GM21360 (cell line): ENCODE results near the gene CNTNAP1.
"Not testable (repeated sequence)": the region's sequence is repeated elsewhere in the genome, so short reads cannot be mapped to it uniquely, and the experiment has no call there.

Source experiments
- ATAC-seq: cut with Tn5 transposase; IDR thresholded peaks from one replicate; pipeline ENCODE4 v1.9.1; 2021; ENCODE audit warnings: mild to moderate bottlenecking, moderate library complexity; ENCODE audit not compliant: unreplicated experiment

CNTNAP1 gene

DNA sequence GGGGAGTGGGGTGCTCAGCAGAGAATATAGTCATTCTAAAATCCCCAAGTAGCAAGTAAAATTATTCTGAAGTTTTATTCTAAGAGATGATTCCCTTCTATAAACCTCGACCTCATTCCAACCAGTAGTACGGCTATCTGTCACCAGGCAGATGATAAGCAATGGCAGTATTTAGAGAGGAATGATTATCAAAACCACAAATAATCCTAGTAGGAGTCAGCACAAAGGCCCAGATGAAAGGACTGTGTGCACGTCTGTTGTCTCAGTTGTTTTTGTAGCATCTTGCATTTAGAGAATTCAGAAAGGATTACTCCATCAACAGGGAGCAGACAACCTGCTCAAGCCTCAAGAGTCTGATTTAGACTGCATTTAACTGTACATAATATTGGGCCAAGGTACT, 41.3 kb downstream of the CNTNAP1 start:
- ATAC-seq = no peak

DNA sequence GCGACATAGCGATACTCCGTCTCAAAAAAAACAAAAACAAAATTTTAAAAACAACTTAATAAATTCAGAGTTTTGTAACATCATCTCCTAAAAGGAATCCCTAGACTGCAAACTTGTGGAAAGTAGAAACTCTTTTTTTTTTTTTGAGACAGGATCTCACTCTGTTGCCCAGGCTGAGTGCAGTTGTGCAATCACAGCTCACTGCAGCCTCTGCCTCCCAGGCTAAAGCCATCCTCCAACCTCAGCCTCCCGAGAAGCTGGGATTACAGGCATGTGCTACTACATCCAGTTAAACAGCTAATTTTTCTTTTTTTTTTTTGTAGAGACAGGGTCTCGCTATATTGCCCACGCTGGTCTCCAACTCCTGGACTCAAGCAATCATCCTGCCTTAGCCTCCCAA, 42.8 kb downstream of the CNTNAP1 start:
- ATAC-seq = no peak

DNA sequence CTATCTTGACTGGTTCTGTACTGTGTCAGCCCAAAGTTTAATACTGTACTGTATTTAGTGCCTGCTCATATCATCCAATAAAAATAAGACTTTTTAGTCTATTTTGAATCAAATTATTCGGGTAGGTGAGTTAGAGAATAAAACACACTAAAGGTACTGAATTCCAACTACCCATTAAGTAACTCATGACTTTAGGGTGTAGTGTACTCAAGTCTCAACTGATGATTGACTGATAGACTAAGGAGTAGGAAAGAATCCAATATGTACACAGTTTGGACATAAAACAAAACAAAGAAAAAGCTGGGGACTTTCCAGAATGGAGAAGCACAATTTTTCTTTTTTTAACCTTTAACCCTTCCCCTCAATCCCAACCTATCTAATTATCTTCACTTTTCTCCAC, 58.4 kb downstream of the CNTNAP1 start:
- ATAC-seq = no peak

DNA sequence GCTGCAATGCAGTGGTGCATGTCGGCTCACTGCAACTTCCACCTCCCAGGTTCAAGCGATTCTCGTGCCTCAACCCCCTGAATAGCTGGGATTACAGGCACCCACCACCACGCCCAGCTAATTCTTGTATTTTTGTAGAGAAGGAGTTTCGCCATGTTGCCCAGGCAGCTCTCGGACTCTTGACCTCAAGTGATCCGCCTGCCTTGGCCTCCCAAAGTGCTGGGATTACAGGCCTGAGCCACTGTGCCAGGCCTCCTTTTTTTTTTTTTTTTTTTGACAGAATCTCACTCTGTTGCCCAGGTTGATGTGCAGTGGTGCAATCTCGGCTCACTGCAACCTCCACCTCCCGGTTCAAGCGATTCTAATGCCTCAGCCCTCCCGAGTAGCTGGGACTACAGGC, 60.6 kb downstream of the CNTNAP1 start:
- not testable (repeated sequence) for ATAC-seq

DNA sequence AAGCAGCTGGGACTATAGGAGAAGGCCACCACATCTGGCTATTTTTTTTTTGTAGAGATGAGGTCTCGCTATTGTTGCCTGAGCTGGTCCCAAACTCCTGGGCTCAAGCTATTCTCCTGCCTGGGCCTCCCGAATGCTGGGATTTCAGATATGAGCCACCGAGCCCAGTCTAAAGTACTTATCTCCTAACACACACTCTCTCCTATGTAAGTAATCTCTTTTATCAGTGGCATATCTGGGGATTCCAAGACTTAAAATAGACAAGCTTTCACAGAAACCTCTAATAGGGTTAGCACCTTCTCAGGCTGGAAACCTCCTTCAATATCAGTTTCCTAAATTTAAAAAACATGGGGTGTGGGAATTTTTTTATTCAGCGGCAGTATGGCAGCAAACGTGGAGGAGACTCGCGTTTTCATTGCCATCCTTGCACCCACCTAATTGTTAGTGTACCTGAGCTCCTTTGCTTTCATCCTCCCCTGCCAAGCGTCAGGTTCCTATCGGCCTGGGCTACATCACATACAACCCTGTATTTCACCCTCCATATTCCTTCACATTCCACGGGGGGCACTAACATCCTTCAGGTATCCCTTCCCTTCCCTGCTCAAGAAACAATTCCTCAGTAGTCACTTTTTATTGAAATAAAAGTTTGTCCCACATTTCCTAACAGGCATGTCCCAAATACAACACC, 61.4 kb downstream of the CNTNAP1 start:
- no peak for ATAC-seq

DNA sequence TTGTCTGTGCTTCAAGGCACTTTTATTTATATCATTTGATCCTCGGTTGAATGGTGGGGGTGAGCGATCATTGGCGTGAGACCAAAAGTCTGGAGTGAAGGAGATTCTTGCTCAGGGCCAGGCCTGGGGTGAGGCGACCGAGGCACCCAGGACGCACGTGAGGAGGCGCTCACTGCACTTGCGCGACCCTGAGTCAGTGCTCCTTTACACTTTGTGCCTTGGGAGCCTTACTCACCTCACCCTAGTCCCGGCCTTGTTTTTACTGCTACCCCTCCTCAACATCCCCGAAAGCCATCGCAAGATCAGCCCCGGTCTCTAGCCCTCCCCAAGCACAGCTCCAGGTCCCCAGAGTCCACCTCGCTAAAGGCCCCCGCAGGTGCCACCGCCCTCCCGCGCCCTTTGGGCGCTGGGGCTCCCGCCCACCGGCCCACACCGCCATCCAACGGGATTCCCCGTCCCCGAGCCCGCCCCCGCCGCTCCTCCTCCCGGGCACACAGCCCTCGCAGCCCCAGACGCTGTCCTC, 62.0 kb downstream of the CNTNAP1 start:
- peak; percentile 49 for ATAC-seq

DNA sequence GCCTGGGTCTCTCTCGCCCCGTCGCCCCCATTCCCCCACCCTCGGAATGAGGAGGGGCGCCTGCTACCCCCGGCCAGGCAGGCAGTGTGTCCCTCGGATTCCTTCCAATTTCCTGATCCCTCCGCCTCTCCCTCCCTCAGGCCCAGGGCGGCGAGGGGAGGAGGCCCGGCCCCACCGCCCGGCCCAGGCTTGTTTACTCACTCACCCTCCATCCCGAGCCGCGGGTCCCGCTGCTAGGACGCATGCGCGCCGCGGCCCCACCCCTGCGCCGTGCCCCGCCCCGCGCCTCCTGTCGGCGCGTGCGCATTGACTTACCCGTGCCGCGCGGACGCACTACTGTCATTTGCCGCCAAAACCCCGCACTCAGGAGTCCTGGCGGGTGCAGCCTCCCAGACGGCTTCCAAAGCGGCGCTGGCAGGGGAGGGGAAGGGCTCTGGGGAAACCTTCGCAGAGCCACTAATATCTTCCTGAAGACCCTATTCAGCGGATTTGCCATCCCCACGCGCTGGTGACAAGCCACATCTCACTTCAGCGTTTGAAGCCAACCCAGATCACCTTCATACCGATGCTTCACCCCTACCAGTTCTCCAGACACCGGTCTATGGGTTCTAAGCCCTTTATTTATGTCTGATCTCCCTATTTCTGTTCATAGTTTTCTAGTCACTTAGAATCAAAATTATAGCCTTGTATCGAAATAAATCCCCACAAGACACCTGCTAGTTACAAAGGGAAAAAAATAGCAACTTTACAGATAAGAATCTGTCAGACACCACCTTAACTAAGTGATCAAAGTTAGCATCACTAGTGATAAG, 62.7 kb downstream of the CNTNAP1 start, which contains the start of gene EZH1:
Gene EZH1 (minus strand): TSS at position 235 of the 812 bp plus-strand sequence. CDS start 16,099 bp downstream, outside the sequence.
- peak; percentile 73 for ATAC-seq

DNA sequence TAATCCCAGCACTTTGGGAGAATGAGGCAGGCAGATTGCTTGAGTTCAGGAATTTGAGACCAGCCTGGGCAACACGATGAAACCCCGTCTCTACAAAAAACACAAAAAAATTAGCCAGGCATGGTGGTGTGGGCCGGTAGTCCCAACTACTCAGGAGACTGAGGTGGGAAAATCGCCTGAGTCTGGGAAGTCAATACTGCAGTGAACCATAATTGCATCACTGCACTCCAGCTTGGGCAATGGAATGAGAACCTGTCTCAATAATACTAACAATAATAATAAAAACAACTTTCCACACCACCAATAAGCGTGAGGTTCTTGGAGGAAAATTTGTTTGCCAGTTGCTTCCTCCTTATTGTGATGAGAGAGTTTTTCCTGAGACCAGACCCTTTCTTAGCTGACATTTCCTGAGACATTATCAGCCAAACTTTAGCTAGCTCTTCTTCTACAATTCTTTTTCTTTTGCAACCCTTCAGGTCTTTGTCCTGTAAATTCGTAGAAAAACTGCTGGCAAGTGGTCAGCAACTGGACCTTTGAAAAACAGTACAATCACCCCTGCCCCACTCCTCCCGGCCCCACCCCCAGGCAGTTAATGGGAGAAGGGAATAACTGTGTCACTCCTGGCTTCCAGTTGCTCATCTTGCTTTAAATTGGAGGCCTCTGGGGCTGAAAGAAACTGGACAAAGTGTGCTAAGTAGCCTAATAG, 66.0 kb downstream of the CNTNAP1 start:
- ATAC-seq = no peak

DNA sequence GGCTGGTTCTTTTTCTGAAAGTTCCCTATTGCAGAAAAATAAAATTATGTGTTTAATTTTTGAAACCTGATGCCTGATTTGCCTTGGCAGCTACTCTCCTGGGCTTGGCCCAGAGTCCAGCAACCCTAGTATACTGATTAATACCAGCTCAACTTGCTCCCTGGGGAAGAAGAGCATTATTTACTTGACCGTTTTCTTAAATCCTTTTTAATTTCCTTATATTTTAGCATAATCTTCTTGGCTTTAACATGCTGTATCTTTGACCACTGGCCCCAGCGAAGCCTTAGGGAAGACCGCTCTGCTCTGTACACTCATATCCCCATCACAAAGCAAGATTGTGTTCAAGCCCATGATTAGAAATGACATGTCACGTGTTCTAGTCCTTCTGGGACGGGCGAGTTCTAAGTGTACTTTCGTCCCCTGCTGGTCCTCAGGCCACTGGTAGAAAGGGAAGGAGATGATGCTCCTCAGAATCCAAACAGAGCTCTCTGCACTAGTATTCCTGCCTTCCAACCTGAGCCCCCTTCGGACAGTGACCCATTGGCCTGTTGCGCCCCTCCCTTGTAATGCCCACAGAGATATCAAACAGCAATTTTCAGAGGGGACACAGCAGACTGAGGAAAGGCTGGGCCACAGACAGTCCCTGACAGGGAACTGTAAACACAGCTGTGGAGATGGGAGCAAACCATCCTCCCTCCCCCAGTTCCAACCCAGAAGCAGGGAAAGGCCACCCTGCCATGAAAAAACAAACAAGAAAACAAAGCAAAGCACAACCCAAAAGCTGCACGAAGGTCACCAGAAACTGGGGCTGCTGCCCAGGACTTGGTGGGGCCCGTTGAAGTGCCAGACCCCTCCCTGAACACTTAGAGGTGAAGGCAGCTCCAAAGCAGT, 66.8 kb downstream of the CNTNAP1 start:
- no peak for ATAC-seq
